C1 segment of cervical spinal cord (tissue), 14 donors: ENCODE measurements around the gene MFRP.

Experiments
- DNase-seq, 14 donors: peaks; one replicate each; lab custom pipeline; 2025; lab: John Stamatoyannopoulos, UW

MFRP gene

DNA sequence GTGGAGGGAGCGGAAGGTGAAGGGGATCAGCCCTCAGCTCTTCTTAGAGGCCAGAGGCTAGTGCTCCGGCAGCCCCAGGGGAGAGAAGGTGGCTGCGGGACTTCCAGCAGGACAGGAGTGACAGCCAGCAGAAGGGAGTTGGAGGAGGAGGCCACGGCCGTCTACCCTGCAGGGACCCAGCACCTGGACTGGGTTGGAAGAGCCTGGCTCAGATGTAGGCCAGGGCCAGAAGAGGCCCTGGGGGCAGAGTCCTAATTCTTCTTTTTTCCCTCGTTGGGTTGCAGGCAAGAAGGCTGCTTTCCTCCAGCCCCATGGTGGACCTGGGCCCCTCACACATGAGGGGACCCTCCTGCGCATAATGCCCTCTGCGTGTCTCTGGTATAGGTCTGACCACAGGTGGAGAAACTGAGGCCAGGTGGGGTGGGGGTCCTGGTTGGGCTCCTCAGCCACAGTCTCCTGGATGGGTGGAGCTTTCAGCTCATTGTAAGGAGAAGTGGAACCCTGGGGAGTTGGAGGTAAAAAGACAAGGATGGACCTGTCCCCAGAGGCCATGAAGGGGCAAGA, 27.3 kb downstream of the MFRP start:
- DNase-seq = peak in 1 of 14 donors; percentile 36

DNA sequence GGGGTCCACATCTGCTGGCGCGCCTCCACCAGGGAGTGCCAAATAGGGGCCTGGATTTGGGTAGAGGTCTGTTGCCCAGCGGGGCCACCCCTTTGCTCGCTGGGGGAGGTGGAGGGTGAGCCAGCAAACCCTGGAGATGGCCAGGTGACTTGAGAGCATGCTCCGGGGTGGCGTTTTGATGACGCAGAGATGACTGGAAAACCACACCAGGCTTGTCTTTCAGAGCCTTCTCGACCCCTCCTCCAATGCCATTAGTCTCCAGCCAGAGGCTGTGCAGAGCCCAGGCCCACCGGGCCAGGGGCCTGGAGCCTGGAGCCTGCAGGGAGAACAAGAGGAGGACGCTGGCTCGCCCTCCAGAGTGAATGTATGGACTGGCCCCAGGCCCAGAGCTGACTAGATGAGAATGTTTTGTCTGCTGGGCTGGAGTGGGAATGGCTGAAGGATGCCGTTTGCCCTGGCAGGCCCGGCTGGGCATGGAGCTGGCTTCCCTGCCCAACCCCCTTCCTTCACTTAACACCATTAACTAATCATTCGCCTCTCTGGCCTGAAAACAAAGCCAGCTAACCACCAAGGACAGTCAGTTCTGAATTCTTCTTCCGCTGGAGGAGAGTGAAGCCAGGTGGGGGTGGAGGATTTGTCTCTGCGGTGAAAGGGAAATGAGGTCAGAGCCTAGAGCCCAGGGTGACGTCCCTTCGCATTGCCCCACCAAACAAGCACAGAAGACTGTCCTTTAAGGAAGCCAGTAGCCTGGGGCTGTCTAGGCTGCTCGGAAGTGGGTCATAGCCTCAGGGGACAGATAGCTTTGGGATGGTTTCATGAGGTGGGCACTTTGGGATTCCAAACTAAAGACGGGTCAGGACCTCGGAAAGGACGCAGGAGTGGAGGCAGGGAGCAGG, 28.0 kb downstream of the MFRP start:
- peak in 5 of 14 donors; percentile 33 to 49 (median 39) for DNase-seq

DNA sequence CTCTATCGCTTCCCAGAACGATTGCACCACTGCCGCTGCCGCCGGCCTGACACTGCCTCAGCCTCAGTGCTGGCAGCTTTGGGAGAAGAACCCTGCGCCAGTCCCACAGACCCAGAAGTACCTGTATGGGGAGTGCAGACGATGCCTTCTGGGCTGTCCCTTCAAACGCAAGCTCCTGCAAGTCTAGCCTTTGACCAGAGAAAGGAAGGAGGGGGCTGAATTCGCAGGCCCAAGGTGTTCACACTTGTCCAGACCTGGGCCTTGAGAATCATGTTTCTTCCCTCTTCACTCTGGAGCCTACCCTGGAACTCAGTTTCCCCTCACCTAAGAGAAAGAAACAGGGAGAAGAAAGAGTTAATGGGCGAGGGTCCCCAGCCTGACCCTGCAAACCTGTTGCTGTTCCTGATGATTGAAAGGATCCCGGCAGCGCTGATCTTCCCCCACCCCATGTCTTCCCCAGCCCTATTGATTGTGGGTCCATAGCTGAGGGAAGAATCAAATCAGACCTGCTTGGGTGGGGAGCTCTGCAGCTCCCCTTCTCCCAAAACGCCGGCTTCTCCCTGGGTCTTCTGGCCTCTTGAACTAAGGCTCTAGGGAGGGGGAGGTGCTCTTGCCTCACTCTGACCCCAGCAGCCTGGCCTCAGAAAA, 28.8 kb downstream of the MFRP start:
- peak in 1 of 14 donors; percentile 69 for DNase-seq

DNA sequence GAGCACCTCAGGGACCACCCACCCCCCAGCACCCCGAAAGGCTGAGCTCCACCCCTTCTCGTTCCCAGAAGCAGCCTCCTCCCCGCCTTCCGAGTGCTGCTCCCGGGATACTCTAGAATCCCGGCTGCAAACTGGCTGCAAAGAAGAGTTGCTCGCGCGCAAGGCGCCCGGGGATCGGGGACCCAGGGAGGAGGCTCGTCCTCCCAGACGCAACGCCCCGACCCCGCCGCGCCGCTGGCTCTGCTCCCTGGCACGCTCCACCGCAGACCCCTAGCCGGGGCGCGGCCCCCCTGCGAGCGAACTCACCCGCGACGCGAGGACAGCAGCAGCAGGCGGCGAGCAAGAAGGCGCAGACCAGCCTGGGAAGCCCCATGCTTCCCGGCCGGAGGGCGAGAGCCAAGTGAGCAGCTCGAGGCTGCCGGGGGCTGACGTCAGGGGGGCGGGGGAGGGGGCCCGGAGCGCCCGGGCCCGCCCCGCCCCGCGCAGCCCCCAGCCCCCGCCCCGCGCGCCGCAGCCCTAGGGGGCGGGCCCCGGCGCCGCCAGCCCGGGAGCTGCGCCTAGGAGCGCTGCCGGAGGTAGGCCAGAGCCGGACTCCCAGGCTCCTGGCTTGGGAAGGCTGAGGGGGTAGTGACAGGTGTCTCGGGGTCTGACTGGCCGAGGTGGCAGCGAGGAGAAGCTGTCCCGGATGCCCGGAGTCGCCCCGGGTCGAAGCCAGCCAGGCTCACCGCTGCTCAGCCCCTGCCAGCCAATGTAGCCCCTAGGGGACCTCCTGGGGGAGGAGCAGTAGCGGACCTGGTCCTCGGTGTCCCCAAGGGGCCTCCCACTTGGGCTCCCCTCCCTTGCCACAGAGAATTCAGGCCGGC, 29.5 kb downstream of the MFRP start, which contains the start of gene MCAM:
TSS of gene MCAM (minus strand) at position 402 of the 863 bp plus-strand sequence. CDS start at position 373, 29 bp downstream.
- peak in 6 of 14 donors; percentile 31 to 70 (median 50) for DNase-seq

DNA sequence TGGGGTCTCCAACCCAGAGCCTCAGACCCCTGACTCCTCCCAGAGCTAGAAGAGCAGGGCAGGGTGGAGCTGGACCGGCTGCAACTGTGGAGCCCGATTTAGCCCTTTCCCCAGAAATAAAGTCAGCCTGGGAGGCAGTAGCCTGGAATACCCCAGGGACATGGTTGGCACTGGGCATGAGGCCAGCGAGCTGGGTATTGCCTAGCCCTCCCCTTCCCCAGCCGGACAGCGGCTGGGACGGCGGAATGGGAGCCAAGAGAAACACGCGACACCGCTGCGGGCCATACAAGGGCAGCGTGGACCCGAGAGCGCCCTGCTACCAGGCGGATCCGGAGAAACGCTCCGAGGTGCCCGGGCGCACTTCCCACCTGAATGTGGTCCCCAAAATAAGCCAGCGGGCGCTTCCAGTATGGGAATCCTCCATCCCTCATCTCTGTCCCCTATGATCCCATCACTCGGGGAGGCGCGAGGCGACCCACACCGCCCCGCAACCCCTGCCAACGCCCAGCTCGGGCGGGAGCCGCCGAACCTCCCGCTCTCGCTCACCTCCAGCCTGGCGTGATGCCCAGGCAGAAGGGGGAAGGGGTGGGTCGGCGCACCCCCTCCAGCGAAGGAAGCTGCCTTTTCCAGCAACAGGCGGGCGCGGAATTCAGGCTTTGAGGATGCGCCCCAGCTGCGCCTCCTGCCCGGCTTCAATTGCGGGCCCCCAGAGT, 30.3 kb downstream of the MFRP start:
- peak in 12 of 14 donors; percentile 50 to 86 (median 72) for DNase-seq

DNA sequence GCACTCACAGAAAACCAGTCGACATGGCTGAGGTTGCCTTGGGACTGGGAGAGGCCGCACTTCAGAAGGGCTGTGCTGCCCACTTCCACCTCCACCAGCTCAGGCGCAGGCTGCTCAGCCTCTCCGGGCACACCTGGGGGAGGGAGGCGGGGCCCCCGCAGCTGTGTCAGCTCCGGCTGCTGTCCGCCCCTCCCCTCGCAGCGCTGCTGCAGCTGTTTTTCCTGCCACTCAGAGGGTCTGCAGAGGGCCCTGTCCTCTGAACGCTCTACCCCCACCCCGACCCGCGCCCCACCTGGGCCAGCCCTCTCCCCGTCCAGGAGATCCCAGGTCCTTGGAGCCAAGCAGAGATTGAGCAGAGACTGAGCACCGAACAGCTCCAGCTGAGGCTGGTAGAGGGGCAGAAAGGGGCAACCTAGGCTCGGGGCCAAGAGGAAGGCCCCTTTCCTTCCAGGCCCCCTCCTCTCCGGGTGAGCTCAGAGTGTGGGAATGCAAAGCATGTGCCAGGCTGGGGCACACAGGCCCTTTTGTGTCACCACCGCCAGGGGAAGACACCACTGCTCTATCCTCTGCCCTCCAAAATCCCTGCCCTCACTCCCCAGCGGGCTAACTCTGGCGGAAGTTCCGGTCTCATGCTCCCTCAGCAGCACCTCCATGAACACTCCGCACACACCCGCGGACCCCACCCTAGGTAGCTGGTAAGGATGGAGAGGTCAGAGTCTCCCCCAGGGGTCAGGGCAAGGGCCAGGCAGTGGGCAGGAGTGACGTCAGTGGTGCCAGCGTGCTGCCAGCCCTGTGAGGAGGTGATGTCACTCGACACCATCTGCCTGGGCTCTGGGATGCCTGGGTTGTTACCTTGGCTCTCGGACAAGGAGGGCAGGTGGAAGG, 31.1 kb downstream of the MFRP start:
- peak in 10 of 14 donors; percentile 50 to 86 (median 73) for DNase-seq

DNA sequence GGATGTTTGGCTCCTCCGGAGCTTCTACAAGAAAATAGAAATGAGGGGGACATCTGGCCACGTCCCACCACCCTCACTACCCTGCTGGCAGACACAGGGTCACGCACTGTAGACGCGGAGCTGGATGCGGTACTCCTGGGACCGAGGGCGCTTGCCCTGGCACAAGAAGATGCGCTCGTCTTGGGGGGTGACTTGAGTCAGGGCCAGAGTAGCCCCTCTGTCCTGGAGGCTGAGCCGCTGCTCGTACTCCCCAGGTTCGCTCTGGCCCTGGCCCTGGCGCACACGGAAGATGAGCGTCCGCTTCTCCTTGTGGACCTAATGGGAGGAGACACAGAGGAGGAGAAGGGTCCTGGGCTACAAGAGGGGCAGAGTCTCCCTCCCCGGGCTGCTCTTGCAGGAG, 31.8 kb downstream of the MFRP start:
- DNase-seq = no peak

DNA sequence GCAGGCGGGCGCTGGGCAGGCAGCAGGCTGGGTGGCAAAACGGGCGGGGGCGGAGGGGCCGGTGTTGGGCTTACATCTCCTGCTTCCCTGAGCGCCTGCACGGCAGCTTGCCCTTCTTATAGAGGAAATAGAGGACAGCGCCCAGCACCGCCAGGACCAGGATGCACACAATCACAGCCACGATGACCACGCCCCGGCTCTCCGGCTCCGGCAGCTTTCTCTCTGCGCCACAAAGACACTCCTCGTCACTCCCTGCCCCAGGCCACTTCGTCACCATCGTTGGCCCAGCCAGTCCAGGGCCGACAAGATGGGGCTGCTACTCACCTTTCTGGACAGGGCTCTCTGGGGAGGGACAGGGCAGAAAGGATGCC, 35.8 kb downstream of the MFRP start:
- DNase-seq = no peak

DNA sequence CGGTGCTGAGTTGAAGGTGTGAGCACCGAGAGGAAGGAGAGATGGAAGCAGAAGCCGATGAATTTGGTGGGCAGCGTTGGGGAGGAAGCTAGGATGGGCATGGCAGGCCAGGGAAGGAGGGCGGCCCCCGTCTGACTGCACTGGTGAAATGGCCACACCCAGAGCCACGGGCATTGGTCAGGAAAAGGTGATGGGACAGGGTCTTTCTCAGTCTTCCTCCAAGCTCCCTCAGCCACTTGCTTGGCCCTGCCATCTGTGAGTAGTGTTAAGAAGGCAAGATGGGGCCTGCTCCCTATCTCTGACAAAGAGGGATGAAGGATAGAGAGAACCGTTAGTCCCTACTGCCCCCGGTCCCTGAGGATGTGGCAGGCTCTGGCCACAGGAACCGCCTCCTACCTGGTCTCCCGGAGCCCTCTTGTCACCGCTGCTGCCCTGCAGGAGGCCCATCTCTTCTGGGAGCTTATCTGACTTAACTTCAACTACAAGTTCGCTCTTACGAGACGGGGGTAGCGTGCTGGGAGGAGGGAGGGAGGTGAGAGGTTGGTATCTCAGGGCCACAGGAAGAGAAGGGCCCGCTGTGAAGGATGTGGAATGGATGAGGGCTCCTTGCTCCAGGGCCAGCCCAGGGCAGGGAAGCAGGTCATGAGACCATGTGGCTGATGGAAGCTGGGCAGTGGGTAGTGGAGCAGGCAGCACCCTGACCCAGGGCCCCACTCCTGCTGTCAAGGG, 36.4 kb downstream of the MFRP start:
- no peak for DNase-seq

DNA sequence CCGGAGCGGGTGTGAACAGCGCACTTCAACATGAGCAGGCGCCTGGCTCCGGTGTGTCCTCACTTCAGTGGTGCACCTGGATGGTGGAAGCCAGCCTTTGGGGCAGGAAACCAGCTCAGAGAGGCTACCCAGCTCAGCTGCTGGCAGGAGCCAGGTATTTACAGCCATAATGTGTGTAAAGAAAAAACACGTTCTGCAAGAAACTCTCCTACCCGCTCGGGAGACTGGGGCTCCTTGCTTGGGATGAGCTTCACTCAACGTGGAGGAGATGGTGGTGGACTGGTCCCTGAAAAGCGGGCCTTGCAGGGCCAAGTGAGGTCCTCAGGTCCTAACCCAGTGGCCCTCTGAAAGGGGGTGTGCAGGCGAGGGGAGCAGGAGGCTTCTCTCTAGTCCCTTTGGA, 37.1 kb downstream of the MFRP start:
- no peak for DNase-seq

DNA sequence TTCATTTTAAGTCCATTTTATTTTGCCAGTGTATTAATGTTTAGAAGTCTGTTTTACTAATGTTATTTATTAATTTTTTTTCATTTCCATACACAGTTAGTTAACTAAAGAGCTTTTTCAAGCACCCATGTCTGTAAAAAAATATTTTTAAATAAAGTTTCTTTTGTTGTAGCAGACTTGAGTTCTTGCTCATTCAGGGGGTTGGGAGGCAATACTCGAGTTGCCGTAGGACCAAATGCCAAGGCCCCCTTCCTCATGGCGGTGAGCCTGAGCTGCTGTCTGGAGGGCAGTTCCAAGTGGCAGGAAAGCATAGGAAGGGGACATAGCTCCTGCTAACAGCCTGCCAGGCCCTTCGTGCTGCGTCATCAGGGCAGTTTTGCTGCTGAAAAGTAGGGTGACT, 38.5 kb downstream of the MFRP start:
- DNase-seq = no peak

DNA sequence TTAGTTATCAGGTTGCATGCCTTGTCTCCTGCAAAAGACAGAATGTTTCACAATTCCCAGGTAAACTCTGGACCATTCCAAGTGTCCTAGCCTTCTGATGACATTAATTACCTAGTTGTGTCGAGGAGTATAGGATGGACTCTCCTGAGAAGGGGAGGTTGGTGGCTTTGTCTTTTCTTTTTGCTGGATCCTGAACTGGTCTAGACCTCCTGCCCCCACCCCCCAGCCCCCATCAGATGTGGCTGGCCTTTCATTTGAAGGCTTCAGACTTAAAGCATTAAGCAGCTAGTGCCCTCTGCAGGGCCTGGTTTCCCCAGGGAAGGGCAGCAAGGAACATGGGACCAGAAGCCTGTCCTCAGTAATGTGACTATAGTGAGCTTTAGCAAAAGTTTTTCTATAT, 39.3 kb downstream of the MFRP start:
- no peak for DNase-seq

DNA sequence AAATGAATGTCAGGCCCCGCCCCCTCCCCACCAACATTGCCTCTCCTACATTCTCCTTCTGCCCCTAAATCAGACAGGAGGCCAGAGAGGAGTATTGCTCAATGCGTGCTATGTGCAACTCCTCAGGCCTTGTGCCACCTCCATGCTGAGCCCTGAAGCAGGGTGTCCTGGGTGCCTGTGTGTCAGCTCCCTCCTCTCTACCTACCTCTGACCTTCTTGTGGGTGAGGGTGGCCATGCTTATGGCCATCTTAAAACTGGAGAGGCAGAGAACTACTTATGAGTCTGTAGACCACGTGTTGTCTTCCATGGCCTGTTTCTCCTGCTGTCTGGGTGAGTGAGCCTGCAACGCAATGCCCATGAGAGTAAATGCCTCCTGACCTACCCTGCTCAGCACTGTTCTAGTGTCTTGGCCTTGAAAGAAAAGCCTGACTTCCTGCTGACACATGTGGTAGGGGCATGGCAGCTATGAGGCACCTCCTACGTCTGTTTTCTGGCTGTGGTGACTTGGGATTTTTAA, 40.1 kb downstream of the MFRP start:
- no peak for DNase-seq

DNA sequence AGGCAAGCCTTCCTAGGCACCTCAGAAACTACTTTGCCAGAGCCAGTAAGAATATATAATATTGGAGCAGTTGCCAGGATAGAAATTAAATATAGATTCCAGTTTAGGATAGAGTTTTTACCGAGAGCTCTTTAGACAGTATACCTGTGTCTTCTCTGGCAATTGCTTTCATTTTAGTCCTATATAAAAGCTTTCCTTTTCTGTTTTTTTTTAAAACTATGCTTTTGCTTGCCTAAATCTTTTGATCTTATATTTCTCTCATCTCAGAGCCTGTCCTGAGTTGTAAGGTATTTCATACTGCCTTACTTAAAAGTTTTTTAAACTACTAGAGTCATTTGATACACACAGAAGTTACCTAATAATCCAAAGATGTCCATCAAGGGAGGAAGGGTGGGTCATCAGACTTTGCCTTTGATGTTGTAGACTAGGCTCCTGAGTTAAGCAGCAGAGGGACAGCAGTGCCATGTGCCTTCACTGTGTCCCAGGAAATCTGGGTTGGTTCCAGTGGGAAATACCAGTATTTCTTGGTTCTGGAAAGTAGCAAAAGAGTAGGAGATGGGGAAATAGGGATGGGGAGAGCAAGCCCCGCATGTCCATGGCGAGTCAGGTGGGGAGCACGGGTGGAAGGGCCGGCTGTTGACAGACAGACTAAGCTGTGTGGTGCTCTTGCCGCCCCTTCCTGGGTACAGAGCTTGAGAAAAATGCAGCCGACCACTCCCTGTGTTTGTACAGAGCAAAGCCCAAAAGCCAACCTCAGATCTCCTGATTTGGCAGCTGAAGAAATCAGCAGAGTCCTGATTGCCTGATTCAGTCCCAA, 40.7 kb downstream of the MFRP start:
- DNase-seq = no peak

DNA sequence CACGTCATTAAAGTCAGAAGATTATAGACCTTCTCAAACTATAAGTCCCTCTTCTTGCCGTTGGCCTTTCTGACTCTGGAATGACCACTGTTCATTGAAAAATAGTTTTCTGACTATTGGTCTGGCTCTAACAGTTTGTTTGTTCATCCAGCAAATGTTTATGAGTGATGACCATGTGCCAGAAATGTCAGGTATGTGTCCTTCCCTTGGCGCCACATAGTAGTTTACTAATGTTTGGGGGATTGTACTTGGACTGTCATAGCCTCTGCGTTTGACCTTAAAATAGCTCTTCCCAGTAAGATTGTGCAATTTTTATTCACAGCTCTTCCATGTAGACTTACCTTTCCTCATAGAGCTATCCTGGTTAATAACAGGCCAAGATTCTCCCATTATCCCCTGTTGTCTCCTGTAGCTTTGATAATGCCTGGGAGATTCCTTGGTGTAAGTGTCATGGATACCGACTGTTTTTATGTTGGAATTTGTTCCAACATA, 43.2 kb downstream of the MFRP start:
- DNase-seq = no peak

DNA sequence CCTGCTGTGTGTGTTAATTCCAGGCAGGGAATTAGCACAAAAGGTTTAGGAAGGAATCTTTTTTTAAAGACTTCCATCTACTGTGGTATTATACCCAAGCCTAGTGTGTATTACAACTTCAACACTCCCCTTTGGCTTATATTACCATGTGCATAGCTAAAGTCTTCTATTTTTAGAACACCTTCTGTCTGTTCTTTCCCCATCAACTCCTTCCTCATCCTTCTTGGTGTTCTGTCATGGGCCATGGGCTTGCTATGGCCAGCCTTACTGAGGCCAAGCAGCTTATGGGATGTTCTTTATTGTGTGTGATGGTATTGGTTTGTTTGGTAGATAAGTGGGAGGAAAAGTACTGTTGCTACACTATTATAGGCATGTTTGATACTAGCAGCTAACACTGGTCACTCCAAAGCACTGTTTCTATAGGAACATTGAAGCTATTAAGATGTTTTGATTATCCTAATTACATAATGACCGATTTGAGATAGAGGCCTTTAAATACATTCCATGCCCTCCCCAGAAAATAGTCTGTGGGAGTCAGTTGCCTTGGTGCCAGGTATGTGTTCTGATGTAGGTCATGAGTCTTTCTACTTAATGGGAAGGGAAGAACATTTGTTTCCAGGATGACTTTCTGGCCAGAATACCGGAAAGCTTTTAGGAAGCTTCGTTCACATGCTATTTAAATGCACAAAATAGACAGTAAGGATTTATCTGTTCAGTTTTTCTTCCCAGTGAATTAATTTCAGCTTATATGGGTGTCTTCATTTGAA, 46.1 kb downstream of the MFRP start:
- DNase-seq = peak in 1 of 14 donors; percentile 65

DNA sequence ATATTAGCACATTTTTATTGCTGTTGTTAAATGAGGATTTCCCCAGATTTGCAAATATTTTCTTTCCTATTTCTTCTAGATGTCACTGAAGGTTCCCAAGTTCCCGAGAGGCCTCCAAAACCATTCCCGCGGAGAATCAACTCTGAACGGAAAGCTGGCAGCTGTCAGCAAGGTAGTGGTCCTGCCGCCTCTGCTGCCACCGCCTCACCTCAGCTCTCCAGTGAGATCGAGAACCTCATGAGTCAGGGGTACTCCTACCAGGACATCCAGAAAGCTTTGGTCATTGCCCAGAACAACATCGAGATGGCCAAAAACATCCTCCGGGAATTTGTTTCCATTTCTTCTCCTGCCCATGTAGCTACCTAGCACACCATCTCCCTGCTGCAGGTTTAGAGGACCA, 47.1 kb downstream of the MFRP start:
- no peak for DNase-seq
